HG03039 (cell line): ENCODE measurements around the gene MYH15.

ENCODE experiments used
- ATAC-seq: cut with Tn5 transposase; IDR thresholded peaks from one replicate; pipeline ENCODE4 v1.9.1; 2021; ENCODE audit warnings: mild to moderate bottlenecking, moderate library complexity; ENCODE audit not compliant: unreplicated experiment

MYH15 gene

DNA sequence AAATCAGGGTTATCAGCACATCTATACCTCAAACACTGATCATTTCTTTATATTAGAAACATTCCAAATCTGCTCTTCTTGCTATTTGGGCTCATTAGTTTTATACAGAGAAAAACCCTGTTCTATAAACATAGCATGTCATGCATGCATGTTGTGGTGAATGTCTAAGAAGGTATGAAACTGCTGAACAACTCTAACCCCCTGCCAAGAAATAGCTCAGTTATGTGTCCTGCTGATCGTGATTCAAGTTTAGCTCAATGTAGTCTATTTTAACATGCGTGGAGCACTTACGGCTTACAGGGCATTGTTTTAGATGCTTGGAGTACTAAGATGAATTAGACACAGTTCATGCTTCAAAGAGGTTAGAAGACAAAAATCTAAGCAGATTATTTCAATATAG lies 35.8 kb downstream of the MYH15 start:
- no peak for ATAC-seq

DNA sequence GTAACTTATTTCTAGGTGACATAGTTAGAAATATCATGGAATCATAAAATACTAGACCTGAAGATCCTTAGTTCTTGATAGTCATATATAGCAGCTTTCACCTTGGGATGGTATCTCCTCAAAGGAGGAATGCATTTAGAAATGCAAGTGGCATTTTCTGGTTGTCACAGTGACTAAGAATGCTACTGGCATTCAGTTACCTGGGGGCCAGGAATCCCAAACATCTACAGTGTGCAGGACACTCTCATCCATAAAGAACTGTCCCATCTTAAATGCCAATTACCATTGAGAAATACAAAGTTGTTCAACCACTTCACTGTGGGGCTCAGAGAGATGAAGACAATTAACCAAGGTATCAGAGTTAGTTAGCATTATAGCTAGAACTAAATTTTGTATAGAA lies 36.7 kb downstream of the MYH15 start:
- ATAC-seq = no peak

DNA sequence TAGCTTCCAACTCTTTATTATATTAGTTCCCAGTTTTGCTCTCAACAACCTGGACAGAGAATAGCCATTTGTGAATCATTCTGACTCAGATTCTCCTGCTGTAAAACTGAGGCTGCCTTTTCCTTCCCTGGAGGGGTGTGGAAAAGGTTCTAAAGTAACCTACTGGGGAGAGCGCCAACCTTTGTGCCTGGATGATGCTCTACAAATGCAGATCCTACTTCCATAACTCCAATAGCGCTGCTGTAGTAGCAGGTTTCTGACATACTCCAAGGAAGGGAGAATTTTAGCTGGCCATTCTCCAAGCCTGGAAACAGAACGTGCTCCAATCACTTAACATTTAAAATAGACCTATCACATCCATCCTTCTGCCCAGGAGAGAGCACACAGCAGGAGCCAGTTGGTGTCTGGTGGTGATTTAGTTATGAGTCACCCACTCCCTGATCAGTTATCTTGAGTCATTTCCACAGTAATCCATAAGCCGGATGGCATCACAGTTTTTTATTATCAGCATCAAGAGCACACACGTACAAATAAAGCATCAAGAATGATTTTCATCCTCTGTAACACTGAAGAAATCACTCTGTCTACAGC lies 38.3 kb downstream of the MYH15 start:
- ATAC-seq = no peak

- no peak for ATAC-seq
Measured at GRCh38 chr3:108471426-108471825, 39.0 kb downstream of the MYH15 start.

DNA sequence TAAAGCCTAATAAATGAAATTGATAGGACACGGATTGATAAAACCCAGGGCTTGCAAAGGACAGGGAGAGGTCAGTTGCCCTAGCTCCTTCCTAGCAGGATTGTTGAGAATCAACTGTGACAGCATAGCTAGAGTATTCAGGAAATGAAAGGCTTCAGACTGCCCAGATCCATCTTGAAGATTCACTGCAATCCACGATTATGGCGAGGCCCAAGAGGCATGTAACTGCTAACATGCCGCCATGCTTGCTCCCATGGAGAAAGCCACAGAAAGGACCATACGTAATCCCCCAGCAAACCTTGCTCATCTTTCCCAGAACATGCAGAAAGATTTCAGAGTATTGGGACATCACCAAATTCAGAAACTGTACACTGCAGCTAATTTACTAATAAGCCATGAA lies 41.3 kb downstream of the MYH15 start:
- no peak for ATAC-seq

DNA sequence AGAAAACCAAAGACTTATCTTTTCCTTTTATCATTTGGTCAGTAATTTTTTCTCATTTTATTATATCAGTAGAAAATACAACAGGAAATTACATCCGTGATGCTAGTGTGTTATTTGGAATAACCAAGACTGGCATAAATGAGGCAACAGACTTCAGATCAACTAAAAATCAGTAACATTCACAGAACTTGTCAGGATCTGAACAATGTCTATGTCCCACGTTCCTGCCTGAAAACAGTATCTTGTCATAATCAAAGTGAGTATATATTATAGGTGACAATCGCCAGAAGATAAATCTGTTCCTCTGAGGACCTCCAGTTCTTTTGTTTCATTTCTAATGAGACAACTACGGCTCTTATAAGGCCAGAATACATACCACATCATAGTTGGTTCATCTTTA lies 41.8 kb downstream of the MYH15 start:
- ATAC-seq = no peak

DNA sequence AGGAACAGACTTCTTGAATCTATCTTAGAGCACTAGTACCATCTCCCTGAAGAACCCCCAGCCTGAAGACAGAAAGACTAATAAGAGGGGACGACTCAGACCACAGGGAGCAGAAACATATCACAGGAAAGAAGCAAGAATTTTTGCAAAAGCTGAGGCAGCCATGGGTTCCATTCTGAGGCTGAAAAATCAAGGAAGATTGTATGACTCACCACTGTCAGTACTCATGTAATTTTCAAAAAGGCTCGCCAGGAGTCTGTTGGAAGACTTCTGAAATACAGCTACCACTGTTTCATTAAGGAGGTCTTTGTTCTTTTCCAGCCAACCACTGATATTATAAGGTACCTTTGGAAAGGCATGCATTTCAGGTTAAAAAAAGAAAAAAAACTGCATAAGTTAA lies 47.5 kb downstream of the MYH15 start:
- no peak for ATAC-seq

DNA sequence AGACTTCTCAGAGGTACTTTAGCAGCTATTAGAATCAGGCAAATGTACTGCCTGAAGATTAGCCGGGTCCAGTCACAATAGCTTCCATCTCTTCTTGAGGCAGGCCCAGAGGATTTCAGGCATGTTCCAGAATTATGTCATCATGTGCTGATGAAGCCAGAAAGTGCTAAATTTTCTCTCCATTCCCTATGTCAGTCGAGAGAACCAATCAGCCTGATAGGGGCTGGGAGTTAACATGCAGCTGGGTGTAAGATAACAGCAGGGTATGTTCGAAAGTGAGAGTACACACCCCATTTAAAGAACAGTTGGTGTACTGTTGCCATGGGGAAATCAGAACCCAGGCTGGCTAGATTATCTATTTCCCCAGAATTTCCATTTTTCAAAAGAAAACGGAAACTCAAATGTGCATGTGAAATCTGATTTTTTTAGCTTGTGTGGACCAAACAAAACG lies 48.7 kb downstream of the MYH15 start:
- ATAC-seq = no peak

DNA sequence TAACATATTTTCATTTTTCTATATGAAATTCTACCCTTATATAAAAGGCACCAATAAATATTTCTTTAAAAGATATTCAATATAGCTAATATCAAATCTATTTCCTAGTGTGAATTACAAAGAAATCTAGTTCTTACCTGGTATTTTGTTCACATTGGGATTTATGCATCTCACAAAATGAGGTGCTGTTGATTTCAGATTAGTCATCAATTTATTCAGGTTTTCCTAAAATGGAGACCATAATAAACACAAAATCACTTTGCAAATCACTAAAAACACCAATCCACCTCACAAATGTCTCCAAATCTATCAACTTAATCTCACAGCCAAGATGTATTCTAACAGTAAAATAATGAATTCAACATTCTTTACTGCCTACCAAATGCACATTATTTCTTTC lies 51.2 kb downstream of the MYH15 start:
- ATAC-seq = no peak

GRCh38 chr3:108455212-108455705 lies 55.1 kb downstream of the MYH15 start:
- ATAC-seq = no peak

GRCh38 chr3:108453565-108453964 lies 56.8 kb downstream of the MYH15 start:
- no peak for ATAC-seq

DNA sequence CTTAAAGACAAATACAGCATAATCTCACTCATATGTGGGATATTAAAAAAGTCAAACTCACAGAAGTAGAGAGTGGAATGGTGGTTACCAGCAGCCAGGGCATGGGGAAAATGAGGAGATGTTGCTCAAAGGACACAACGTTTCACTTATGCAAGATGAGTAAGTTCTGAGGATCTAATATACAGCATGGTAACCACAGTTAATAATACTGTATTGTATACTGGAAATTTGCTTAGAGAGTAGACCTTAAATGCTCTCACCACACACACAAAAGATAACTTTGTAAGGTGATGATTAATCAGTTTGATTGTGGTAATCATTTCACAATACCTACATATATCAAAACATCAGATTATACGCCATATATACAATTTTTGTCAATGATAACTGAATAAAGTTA lies 60.0 kb downstream of the MYH15 start:
- ATAC-seq = no peak

GRCh38 chr3:108448593-108448992 lies 61.8 kb downstream of the MYH15 start:
- no peak for ATAC-seq

- no peak for ATAC-seq
Measured at GRCh38 chr3:108447096-108447847, 63.1 kb downstream of the MYH15 start.

DNA sequence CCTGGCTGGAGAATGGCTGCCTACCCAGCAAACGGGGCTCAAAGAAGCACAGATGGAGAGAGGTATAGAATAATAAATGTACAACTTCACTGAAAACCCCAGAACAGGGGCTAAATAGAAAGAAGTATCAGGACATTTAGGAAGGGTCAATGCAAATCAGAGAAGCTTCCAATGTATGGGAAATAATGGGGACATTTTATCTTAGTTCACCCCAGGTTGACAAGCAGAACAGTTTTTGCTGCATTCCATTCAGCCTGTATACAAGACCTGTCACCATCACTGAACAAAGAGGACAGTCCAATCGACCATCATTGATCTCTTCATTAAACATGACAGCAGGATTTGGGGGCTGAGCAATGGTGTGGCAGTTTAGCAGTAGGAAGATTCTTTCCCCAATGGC lies 68.1 kb downstream of the MYH15 start:
- ATAC-seq = no peak

GRCh38 chr3:108441518-108441917 lies 68.9 kb downstream of the MYH15 start:
- no peak for ATAC-seq

- ATAC-seq = no peak
Measured at GRCh38 chr3:108441071-108441507, 69.3 kb downstream of the MYH15 start.

- ATAC-seq = no peak
Measured at GRCh38 chr3:108438542-108438941, 71.9 kb downstream of the MYH15 start.

DNA sequence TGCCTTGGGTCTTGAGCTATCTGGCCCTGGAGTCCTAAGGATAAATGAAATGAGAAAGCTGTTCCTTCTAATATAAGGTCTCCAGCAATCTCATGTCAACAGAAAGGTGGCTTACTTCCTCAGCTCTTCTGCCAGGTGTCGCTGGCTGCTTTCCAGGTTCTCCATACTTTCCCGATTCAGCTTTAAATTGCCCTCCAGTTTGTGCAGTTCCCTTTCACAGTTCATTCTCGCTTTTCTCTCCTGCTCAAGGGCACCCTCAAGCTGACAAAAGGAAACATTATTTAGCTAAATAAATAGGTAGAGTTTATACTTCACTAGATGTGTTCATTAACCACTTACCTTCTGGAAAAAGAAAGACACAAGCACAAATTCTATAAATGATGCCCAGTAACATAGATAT lies 73.0 kb downstream of the MYH15 start:
- ATAC-seq = no peak

DNA sequence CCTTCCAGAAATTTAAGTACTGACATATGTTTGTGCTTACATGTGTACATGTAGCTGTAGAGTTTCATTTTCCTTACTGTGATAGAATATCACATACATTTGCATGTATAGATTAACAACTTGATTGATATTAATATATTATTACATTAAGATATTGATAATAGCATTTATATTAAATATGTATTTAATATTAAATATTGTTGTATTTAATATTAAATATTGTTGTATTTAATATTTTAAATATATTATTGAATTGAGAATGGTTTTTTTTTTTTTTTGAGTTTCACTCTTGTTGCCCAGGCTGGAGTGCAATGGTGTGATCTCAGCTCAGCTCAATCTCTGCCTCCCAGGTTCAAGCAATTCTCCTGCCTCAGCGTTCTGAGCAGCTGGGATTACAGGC lies 76.5 kb downstream of the MYH15 start:
- no peak for ATAC-seq

- no peak for ATAC-seq
Measured at GRCh38 chr3:108432431-108432830, 78.0 kb downstream of the MYH15 start.

DNA sequence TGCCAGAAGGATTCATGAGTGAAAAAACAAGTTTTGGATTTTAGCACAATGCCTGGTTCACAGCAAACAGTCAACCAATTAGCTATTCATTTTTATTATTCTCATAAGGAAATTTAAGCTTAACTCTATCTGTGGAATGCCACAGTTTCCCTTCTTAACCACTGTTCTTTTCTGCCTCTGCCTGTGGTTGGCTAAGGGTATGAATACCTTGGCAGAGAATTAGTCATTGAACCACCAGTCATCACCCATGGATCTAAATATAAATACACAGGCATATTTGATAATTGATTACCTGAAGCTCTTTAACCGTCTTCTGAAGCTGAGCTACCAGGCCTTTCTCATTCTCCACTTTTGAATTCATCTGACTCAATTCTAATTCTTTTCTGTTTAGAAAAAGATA lies 79.9 kb downstream of the MYH15 start:
- no peak for ATAC-seq

DNA sequence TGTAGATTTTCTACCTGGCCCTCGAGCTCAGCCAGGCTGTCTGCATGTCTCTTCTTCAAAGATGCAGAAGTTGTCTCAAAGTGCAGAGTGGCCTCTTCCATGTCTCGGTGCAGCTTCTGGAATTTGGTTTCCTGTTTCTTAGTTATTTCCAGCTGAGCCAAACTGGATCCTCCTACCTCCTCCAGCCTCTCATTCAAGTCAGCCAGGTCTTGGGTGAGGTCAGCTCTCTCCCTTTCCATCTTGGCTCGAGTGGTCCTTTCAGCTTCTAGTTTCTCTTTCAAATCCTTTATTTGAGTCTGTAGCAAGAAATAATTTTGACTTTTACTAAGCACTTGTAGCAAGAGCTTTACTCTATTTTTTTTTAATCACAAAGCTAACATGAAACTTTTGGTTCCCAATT lies 81.8 kb downstream of the MYH15 start:
- no peak for ATAC-seq
